K562 (cell line): Measurements from ENCODE around the gene SERPINA9. TPM values are rescaled to one million over a fixed set of nuclear protein-coding genes. Genes with fewer than 3 reads are reported as not detected.

Experiments used
- ATAC-seq: fragments of 200-7000 bp; cut with Tn5 transposase; 3 replicates; pipeline ENCODE4 v1.9.1; 2020; ENCODE audit warnings: moderate library complexity
- BruUV-seq: library from RNA; stranded (reverse); fragments of 400-500 nt; replicated peaks from 2 replicates; lab custom pipeline; 2021; lab: Mats Ljungman, UMichigan
- CTCF ChIA-PET: fragments of 300-600 bp; formaldehyde crosslinking; extraction: SDS; loops from one replicate; lab custom pipeline; 2021; ENCODE audit warnings: low intra/inter-chr PET ratio; lab: Yijun Ruan, JAX
- POLR2A ChIA-PET: fragments of 300-600, 350-650 bp; sonication (Branson Sonifier 250); formaldehyde crosslinking; extraction: SDS; loops from one replicate; lab custom pipeline; 2021; ENCODE audit warnings: antibody characterized with exemption, inconsistent platforms; lab: Yijun Ruan, JAX
- DNase-seq, 4 experiments: peaks; one replicate each; pipeline versions ENCODE4 v3.0.0 to v3.0.0-alpha.2; 2011 to 2018; ENCODE audit warnings: low spot score in 3 of 4, mixed read lengths in 3 of 4; ENCODE audit errors: extremely low read depth in 1 of 4
- FAIRE-seq: peaks from 2 replicates; lab custom pipeline; 2011; peaks lifted over from hg19 to GRCh38; lab: Jason Lieb, UNC
- H2AFZ ChIP-seq: 2 replicates; pipeline ENCODE4 v1.6.0; 2011; ENCODE audit warnings: low read depth, low read length, control low read depth, inconsistent platforms
- H3K27ac ChIP-seq: fragments of 200-600 bp; 3 replicates; pipeline ENCODE4 v1.8.0; 2011; ENCODE audit warnings: low read depth, mild to moderate bottlenecking, control low read depth, inconsistent platforms, low read length, moderate library complexity, mixed read lengths; ENCODE audit errors: extremely low read depth
- H3K27me3 ChIP-seq, 2 experiments: fragments of 300-600 bp in 1 of 2; 2 replicates in 1 of 2; 3 replicates in 1 of 2; pipeline versions ENCODE4 v1.6.0 to v1.8.0; 2011; ENCODE audit warnings: inconsistent platforms in 2 of 2, low read length in 2 of 2, mild to moderate bottlenecking in 1 of 2, mixed read lengths in 1 of 2, moderate library complexity in 1 of 2; ENCODE audit not compliant: control insufficient read depth in 2 of 2, insufficient read depth in 2 of 2
- H3K36me3 ChIP-seq: fragments of 300-600 bp; 3 replicates; pipeline ENCODE4 v1.8.0; 2011; ENCODE audit warnings: mild to moderate bottlenecking, low read length, inconsistent platforms; ENCODE audit not compliant: control insufficient read depth, insufficient read depth
- H3K4me1 ChIP-seq, 2 experiments: fragments of 200-600 bp in 1 of 2; replicated peaks in 1 of 2; 2 replicates in 1 of 2; 3 replicates in 1 of 2; pipeline versions ENCODE4 v1.5.1 to v1.8.0; 2011; ENCODE audit warnings: inconsistent platforms in 2 of 2, low read length in 2 of 2, mild to moderate bottlenecking in 1 of 2, mixed read lengths in 1 of 2, moderate library complexity in 1 of 2; ENCODE audit not compliant: control insufficient read depth in 2 of 2, insufficient read depth in 2 of 2
- H3K4me2 ChIP-seq: 2 replicates; pipeline ENCODE4 v1.6.1; 2011; ENCODE audit warnings: low read length, control low read depth, inconsistent platforms, mixed read lengths; ENCODE audit not compliant: insufficient read depth
- H3K4me3 ChIP-seq: fragments of 200-600 bp; sonication (generic), shearing (Covaris generic); 2 replicates; pipeline ENCODE4 v1.5.1; 2016; ENCODE audit warnings: control low read depth, inconsistent platforms
- H3K79me2 ChIP-seq: fragments of 200-600 bp; 3 replicates; pipeline ENCODE4 v1.8.0; 2011; ENCODE audit warnings: low read length, inconsistent platforms; ENCODE audit not compliant: control insufficient read depth, insufficient read depth
- H3K9ac ChIP-seq, 2 experiments: 2 replicates each; pipeline versions ENCODE4 v1.6.0 to v1.6.1; 2011; ENCODE audit warnings: low read depth in 2 of 2, low read length in 2 of 2, control low read depth in 1 of 2, inconsistent platforms in 1 of 2, mild to moderate bottlenecking in 1 of 2, mixed read lengths in 1 of 2; ENCODE audit not compliant: insufficient read depth in 1 of 2
- H3K9me1 ChIP-seq: one replicate; pipeline ENCODE4 v1.6.0; 2011; ENCODE audit warnings: inconsistent platforms, mild to moderate bottlenecking, low read length, moderate library complexity; ENCODE audit not compliant: control insufficient read depth, insufficient read depth
- H3K9me3 ChIP-seq: replicated peaks from 2 replicates; pipeline ENCODE4 v1.5.1; 2011; ENCODE audit warnings: low read depth, low read length, inconsistent platforms; ENCODE audit not compliant: control insufficient read depth, insufficient read depth
- H4K20me1 ChIP-seq: replicated peaks from 2 replicates; pipeline ENCODE4 v1.6.1; 2011; ENCODE audit warnings: low read length, inconsistent platforms, mixed read lengths; ENCODE audit not compliant: control insufficient read depth, insufficient read depth
- BCOR ChIP-seq: fragments of 450-650 bp; IDR thresholded peaks from 2 replicates; pipeline ENCODE4 v1.6.1; 2016
- KDM1A ChIP-seq, 2 experiments: fragments of 450-650 bp; IDR thresholded peaks; 2 replicates each; pipeline ENCODE4 v1.6.1; 2016; ENCODE audit warnings: mild to moderate bottlenecking in 2 of 2
- KLF6 ChIP-seq: fragments of 250-450 bp; sonication (Bioruptor Pico); IDR thresholded peaks from 2 replicates; pipeline ENCODE4 v1.4.0; 2020; ENCODE audit warnings: mild to moderate bottlenecking, moderate library complexity, borderline replicate concordance
- SUPT5H ChIP-seq: fragments of 450-650 bp; IDR thresholded peaks from 2 replicates; pipeline ENCODE4 v1.6.1; 2016
- WHSC1 ChIP-seq: IDR thresholded peaks from one replicate; pipeline ENCODE4 v1.6.1; 2012; ENCODE audit warnings: low read length, control low read depth, inconsistent platforms
- WGBS: fragments of 100-300 bp; shearing (Covaris generic); methylation state at CpG from one replicate; pipeline ENCODE4 v1.1.6; 2016; ENCODE audit warnings: low coverage, mixed read lengths; ENCODE audit not compliant: insufficient coverage; ENCODE audit errors: missing lambda C conversion rate; 5-methylcytosine and 5-hydroxymethylcytosine counted together
- in situ Hi-C: fragments of 300-500 bp; cut with MboI; formaldehyde crosslinking; loops from 4 replicates; pipeline ENCODE4 v1.15.0; 2018; ENCODE audit warnings: inconsistent platforms, mixed read lengths
- intact Hi-C: fragments of 100-400 bp; cut with micrococcal nuclease; formaldehyde crosslinking; loops from 2 replicates; pipeline ENCODE4 v1.14.2; 2022
- polyA plus RNA-seq, 8 experiments: library from polyadenylated mRNA; depleted of rRNA in 4 of 8; stranded (reverse) in 5 of 8; unstranded in 3 of 8; fragments of >200 nt; fragmentation: Nextera tagmentation in 2 of 8; fragmentation: Illumina TruSeq in 1 of 8; extraction: Ambion mirVana in 2 of 8; extraction: Trizol in 1 of 8; gene quantifications; 2 replicates each; pipeline versions ENCODE4 v1.2.1 to v1.2.3, GENCODE V29; 2011 to 2014; ENCODE audit warnings: inconsistent platforms in 1 of 8, missing spikeins in 1 of 8
- total RNA-seq, 7 experiments: library from RNA; depleted of rRNA in 6 of 7; stranded (reverse); fragments of >200 nt in 6 of 7; fragmentation: Illumina TruSeq in 2 of 7; extraction: Trizol in 2 of 7; gene quantifications; 2 replicates each; pipeline versions ENCODE4 v1.2.1 to v1.2.3, GENCODE V29; 2011 to 2021; ENCODE audit warnings: low replicate concordance in 1 of 7
- TF ChIP-seq, protein P1 (sequence below): fragments of 450-650 bp; formaldehyde crosslinking; IDR thresholded peaks from 2 replicates; pipeline ENCODE4 v1.4.0; 2022; ENCODE audit warnings: missing genetic modification characterization
- TF ChIP-seq, protein P2 (sequence below): fragments of 450-650 bp; formaldehyde crosslinking; IDR thresholded peaks from 2 replicates; pipeline ENCODE4 v1.4.0; 2020; ENCODE audit warnings: mild to moderate bottlenecking
- TF ChIP-seq, protein P3 (sequence below): IDR thresholded peaks from 2 replicates; pipeline ENCODE4 v1.6.1; 2011; ENCODE audit not compliant: insufficient read length; ENCODE audit errors: extremely low read depth
- TF ChIP-seq, protein P4 (sequence below): fragments of 450-650 bp; IDR thresholded peaks from 2 replicates; pipeline ENCODE4 v1.6.1; 2016; ENCODE audit warnings: mild to moderate bottlenecking, moderate library complexity

SERPINA9 gene
- total and polyA plus RNA-seq, 9 of the 15 experiments (the other 6 are each of a cell fraction or from before 2014, with no cell fraction given), result not detected

DNA sequence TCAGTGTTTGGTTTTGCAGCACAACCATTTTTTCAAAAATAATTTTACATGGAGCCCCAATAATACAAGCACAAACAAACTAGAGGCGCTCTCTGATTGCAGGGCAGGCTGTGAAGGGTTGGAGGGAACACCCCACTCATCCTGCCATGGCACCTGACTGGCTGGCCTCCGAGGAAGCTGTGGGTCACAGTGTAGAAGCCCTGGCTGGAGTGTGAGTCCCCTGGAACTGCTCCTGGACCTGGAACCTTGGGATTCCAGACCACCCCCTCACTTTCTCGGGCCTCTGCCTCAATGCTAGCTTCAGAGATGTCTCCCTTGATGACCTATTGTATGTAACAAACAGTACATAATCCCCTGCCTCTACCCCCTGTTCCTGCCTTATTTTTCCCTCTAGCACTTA lies 48.1 kb upstream of the SERPINA9 start:
- WGBS, result 0% methylated on average over 3 of the region's 3 CpGs
- FAIRE-seq (no peak), DNase-seq (no peak), ATAC-seq (no peak)
- no peaks in the 10 kb centered on the region for H3K9me3 ChIP-seq
- H2AFZ ChIP-seq, result no peak overlapping the region
- no peak overlapping the region for H3K9ac ChIP-seq
- ChIA-PET POLR2A (no interaction called here), CTCF (no interaction called here)
- in situ Hi-C loops (no loop called here), intact Hi-C loops (no loop called here)
- no peaks in the 10 kb centered on the region for H3K36me3 ChIP-seq
- H3K4me2 ChIP-seq, result no peak overlapping the region
- H3K79me2 ChIP-seq, result no peaks in the 10 kb centered on the region
- BruUV-seq, result no TSS peak
- no peak overlapping the region for H3K4me3 ChIP-seq
- no peaks in the 10 kb centered on the region for H4K20me1 ChIP-seq
- no peaks in the 10 kb centered on the region for H3K9me1 ChIP-seq
- no peaks in the 10 kb centered on the region for H3K27me3 ChIP-seq
- H3K27ac ChIP-seq, result no peak overlapping the region
- no peaks in the 10 kb centered on the region for H3K4me1 ChIP-seq
- TF ChIP-seq WHSC1 (no peak), KDM1A (IDR thresholded peaks at IDR 0.05) (no peak), BCOR (no peak), SUPT5H (no peak), KLF6 (no peak)
- TF ChIP-seq, protein P1, sequence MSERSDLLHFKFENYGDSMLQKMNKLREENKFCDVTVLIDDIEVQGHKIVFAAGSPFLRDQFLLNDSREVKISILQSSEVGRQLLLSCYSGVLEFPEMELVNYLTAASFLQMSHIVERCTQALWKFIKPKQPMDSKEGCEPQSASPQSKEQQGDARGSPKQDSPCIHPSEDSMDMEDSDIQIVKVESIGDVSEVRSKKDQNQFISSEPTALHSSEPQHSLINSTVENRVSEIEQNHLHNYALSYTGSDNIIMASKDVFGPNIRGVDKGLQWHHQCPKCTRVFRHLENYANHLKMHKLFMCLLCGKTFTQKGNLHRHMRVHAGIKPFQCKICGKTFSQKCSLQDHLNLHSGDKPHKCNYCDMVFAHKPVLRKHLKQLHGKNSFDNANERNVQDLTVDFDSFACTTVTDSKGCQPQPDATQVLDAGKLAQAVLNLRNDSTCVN (CRISPR knock-in tag), result no peak
- TF ChIP-seq, protein P2, sequence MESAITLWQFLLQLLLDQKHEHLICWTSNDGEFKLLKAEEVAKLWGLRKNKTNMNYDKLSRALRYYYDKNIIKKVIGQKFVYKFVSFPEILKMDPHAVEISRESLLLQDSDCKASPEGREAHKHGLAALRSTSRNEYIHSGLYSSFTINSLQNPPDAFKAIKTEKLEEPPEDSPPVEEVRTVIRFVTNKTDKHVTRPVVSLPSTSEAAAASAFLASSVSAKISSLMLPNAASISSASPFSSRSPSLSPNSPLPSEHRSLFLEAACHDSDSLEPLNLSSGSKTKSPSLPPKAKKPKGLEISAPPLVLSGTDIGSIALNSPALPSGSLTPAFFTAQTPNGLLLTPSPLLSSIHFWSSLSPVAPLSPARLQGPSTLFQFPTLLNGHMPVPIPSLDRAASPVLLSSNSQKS (CRISPR knock-in tag), result no peak
- TF ChIP-seq, protein P3, sequence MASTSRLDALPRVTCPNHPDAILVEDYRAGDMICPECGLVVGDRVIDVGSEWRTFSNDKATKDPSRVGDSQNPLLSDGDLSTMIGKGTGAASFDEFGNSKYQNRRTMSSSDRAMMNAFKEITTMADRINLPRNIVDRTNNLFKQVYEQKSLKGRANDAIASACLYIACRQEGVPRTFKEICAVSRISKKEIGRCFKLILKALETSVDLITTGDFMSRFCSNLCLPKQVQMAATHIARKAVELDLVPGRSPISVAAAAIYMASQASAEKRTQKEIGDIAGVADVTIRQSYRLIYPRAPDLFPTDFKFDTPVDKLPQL, result no peak
- TF ChIP-seq, protein P4, sequence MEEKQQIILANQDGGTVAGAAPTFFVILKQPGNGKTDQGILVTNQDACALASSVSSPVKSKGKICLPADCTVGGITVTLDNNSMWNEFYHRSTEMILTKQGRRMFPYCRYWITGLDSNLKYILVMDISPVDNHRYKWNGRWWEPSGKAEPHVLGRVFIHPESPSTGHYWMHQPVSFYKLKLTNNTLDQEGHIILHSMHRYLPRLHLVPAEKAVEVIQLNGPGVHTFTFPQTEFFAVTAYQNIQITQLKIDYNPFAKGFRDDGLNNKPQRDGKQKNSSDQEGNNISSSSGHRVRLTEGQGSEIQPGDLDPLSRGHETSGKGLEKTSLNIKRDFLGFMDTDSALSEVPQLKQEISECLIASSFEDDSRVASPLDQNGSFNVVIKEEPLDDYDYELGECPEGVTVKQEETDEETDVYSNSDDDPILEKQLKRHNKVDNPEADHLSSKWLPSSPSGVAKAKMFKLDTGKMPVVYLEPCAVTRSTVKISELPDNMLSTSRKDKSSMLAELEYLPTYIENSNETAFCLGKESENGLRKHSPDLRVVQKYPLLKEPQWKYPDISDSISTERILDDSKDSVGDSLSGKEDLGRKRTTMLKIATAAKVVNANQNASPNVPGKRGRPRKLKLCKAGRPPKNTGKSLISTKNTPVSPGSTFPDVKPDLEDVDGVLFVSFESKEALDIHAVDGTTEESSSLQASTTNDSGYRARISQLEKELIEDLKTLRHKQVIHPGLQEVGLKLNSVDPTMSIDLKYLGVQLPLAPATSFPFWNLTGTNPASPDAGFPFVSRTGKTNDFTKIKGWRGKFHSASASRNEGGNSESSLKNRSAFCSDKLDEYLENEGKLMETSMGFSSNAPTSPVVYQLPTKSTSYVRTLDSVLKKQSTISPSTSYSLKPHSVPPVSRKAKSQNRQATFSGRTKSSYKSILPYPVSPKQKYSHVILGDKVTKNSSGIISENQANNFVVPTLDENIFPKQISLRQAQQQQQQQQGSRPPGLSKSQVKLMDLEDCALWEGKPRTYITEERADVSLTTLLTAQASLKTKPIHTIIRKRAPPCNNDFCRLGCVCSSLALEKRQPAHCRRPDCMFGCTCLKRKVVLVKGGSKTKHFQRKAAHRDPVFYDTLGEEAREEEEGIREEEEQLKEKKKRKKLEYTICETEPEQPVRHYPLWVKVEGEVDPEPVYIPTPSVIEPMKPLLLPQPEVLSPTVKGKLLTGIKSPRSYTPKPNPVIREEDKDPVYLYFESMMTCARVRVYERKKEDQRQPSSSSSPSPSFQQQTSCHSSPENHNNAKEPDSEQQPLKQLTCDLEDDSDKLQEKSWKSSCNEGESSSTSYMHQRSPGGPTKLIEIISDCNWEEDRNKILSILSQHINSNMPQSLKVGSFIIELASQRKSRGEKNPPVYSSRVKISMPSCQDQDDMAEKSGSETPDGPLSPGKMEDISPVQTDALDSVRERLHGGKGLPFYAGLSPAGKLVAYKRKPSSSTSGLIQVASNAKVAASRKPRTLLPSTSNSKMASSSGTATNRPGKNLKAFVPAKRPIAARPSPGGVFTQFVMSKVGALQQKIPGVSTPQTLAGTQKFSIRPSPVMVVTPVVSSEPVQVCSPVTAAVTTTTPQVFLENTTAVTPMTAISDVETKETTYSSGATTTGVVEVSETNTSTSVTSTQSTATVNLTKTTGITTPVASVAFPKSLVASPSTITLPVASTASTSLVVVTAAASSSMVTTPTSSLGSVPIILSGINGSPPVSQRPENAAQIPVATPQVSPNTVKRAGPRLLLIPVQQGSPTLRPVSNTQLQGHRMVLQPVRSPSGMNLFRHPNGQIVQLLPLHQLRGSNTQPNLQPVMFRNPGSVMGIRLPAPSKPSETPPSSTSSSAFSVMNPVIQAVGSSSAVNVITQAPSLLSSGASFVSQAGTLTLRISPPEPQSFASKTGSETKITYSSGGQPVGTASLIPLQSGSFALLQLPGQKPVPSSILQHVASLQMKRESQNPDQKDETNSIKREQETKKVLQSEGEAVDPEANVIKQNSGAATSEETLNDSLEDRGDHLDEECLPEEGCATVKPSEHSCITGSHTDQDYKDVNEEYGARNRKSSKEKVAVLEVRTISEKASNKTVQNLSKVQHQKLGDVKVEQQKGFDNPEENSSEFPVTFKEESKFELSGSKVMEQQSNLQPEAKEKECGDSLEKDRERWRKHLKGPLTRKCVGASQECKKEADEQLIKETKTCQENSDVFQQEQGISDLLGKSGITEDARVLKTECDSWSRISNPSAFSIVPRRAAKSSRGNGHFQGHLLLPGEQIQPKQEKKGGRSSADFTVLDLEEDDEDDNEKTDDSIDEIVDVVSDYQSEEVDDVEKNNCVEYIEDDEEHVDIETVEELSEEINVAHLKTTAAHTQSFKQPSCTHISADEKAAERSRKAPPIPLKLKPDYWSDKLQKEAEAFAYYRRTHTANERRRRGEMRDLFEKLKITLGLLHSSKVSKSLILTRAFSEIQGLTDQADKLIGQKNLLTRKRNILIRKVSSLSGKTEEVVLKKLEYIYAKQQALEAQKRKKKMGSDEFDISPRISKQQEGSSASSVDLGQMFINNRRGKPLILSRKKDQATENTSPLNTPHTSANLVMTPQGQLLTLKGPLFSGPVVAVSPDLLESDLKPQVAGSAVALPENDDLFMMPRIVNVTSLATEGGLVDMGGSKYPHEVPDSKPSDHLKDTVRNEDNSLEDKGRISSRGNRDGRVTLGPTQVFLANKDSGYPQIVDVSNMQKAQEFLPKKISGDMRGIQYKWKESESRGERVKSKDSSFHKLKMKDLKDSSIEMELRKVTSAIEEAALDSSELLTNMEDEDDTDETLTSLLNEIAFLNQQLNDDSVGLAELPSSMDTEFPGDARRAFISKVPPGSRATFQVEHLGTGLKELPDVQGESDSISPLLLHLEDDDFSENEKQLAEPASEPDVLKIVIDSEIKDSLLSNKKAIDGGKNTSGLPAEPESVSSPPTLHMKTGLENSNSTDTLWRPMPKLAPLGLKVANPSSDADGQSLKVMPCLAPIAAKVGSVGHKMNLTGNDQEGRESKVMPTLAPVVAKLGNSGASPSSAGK, result no peak
